Panc1 (cell line): Measurements from ENCODE around the gene ANKRD13D. TPM values are rescaled to one million over a fixed set of nuclear protein-coding genes. Genes with fewer than 3 reads are reported as not detected.

ENCODE experiments used
- ATAC-seq: fragments of 200-7000 bp; cut with Tn5 transposase; 2 replicates; pipeline ENCODE4 v1.9.1; 2020; ENCODE audit warnings: mild to moderate bottlenecking, moderate library complexity
- BruUV-seq: library from RNA; stranded (reverse); fragments of 400-500 nt; replicated peaks from 2 replicates; lab custom pipeline; 2021; lab: Mats Ljungman, UMichigan
- CTCF ChIA-PET: fragments of 300-600 bp; sonication (Branson Sonifier 250); formaldehyde crosslinking; loops from one replicate; lab custom pipeline; 2022; ENCODE audit warnings: antibody characterized with exemption; lab: Charles Lee
- POLR2A ChIA-PET: fragments of 300-600 bp; sonication (Branson Sonifier 250); formaldehyde crosslinking; loops from one replicate; lab custom pipeline; 2022; ENCODE audit warnings: antibody characterized with exemption; lab: Charles Lee
- DNase-seq: peaks from one replicate; pipeline ENCODE4 v3.0.0-alpha.2; 2010; ENCODE audit warnings: low read depth, low spot score
- H3K27ac ChIP-seq: 2 replicates; pipeline ENCODE4 v1.5.1; 2011; ENCODE audit warnings: mild to moderate bottlenecking, low read length, inconsistent platforms
- H3K27me3 ChIP-seq: fragments of 200-500 bp; sonication (Bioruptor generic); 2 replicates; pipeline ENCODE4 v1.6.0; 2014; ENCODE audit warnings: low read length, inconsistent platforms; ENCODE audit not compliant: control insufficient read depth, insufficient read depth
- H3K36me3 ChIP-seq: fragments of 200-500 bp; sonication (Bioruptor generic); 2 replicates; pipeline ENCODE4 v1.5.1; 2014; ENCODE audit warnings: inconsistent platforms, mild to moderate bottlenecking, low read length, moderate library complexity; ENCODE audit not compliant: control insufficient read depth, insufficient read depth
- H3K4me1 ChIP-seq: 2 replicates; pipeline ENCODE4 v1.5.1; 2011; ENCODE audit warnings: inconsistent platforms, mild to moderate bottlenecking, low read length, moderate library complexity; ENCODE audit not compliant: control insufficient read depth, insufficient read depth
- H3K4me3 ChIP-seq, 2 experiments: 2 replicates each; pipeline ENCODE4 v1.5.1; 2011 to 2012; ENCODE audit warnings: low read depth in 2 of 2, low read length in 2 of 2, mild to moderate bottlenecking in 2 of 2, inconsistent platforms in 1 of 2, moderate library complexity in 1 of 2
- H3K9me3 ChIP-seq: fragments of 200-500 bp; sonication (Bioruptor generic); 2 replicates; pipeline ENCODE4 v1.5.1; 2014; ENCODE audit warnings: low read depth, mild to moderate bottlenecking, inconsistent platforms, low read length, moderate library complexity; ENCODE audit not compliant: control insufficient read depth, insufficient read depth
- POLR2AphosphoS5 ChIP-seq: IDR thresholded peaks from 2 replicates; pipeline ENCODE4 v1.6.1; 2012; ENCODE audit warnings: mild to moderate bottlenecking, low read depth, low read length, moderate library complexity
- SIN3A ChIP-seq: IDR thresholded peaks from 2 replicates; pipeline ENCODE4 v1.6.1; 2012; ENCODE audit warnings: low read depth, mild to moderate bottlenecking, low read length, moderate library complexity, borderline replicate concordance; ENCODE audit not compliant: insufficient read depth
- TCF7L2 ChIP-seq: IDR thresholded peaks from 2 replicates; pipeline ENCODE4 v1.6.1; 2011; ENCODE audit warnings: mild to moderate bottlenecking, low read depth, low read length, inconsistent platforms
- in situ Hi-C: cut with HindIII; loops from 2 replicates; pipeline ENCODE4 v1.10.0; 2016; ENCODE audit warnings: low sequenced_read_pairs, low pct_unique_long_range_greater_than_20kb
- intact Hi-C: fragments of 100-400 bp; cut with micrococcal nuclease; formaldehyde crosslinking; loops from one replicate; pipeline ENCODE4 v1.10.0; 2022; ENCODE audit not compliant: unreplicated experiment
- total RNA-seq: library from RNA; stranded (reverse); gene quantifications from one replicate; pipeline ENCODE4 v1.2.1, GENCODE V29; 2021; ENCODE audit not compliant: unreplicated experiment
- TF ChIP-seq, protein P1 (sequence below), 2 experiments: IDR thresholded peaks; 2 replicates each; pipeline ENCODE4 v1.6.1; 2011 to 2012; ENCODE audit warnings: low read depth in 2 of 2, control low read depth in 1 of 2, low read length in 1 of 2, mild to moderate bottlenecking in 1 of 2, moderate library complexity in 1 of 2; ENCODE audit not compliant: insufficient read depth in 1 of 2
- TF ChIP-seq, protein P2 (sequence below): fragments of 450-650 bp; IDR thresholded peaks from 2 replicates; pipeline ENCODE4 v1.5.1; 2017; ENCODE audit warnings: mild to moderate bottlenecking

ANKRD13D gene
- total RNA-seq, 1 experiment from 2014 or later: 76.5 TPM

DNA sequence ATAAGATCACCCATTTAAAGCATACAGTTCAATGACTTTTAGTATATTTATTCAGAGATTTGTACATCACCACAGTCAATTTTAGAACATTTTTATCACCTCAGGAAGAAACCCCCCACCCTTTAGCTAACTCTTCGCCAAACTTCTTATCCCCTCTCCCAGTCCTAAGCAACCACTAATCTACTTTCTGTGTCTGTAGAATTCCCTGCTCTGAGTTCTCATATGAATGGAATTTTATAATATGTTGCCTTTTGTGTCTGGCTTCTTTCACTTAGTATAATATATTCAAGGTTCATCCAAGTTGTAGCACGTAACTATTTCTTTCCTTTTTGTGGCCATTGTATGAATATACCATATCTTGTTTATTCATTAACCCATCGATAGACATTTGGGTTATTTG lies 3.6 kb downstream of the ANKRD13D start:
- TF ChIP-seq, protein P1, sequence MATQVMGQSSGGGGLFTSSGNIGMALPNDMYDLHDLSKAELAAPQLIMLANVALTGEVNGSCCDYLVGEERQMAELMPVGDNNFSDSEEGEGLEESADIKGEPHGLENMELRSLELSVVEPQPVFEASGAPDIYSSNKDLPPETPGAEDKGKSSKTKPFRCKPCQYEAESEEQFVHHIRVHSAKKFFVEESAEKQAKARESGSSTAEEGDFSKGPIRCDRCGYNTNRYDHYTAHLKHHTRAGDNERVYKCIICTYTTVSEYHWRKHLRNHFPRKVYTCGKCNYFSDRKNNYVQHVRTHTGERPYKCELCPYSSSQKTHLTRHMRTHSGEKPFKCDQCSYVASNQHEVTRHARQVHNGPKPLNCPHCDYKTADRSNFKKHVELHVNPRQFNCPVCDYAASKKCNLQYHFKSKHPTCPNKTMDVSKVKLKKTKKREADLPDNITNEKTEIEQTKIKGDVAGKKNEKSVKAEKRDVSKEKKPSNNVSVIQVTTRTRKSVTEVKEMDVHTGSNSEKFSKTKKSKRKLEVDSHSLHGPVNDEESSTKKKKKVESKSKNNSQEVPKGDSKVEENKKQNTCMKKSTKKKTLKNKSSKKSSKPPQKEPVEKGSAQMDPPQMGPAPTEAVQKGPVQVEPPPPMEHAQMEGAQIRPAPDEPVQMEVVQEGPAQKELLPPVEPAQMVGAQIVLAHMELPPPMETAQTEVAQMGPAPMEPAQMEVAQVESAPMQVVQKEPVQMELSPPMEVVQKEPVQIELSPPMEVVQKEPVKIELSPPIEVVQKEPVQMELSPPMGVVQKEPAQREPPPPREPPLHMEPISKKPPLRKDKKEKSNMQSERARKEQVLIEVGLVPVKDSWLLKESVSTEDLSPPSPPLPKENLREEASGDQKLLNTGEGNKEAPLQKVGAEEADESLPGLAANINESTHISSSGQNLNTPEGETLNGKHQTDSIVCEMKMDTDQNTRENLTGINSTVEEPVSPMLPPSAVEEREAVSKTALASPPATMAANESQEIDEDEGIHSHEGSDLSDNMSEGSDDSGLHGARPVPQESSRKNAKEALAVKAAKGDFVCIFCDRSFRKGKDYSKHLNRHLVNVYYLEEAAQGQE (IDR thresholded peaks at IDR 0.05; ENCODE audit: insufficient read depth in 1 of 2, low read depth in 2 of 2, low read length in 1 of 2): no peak
- TF ChIP-seq POLR2AphosphoS5 (no peak), TCF7L2 (no peak), SIN3A (no peak)
- TF ChIP-seq, protein P2, sequence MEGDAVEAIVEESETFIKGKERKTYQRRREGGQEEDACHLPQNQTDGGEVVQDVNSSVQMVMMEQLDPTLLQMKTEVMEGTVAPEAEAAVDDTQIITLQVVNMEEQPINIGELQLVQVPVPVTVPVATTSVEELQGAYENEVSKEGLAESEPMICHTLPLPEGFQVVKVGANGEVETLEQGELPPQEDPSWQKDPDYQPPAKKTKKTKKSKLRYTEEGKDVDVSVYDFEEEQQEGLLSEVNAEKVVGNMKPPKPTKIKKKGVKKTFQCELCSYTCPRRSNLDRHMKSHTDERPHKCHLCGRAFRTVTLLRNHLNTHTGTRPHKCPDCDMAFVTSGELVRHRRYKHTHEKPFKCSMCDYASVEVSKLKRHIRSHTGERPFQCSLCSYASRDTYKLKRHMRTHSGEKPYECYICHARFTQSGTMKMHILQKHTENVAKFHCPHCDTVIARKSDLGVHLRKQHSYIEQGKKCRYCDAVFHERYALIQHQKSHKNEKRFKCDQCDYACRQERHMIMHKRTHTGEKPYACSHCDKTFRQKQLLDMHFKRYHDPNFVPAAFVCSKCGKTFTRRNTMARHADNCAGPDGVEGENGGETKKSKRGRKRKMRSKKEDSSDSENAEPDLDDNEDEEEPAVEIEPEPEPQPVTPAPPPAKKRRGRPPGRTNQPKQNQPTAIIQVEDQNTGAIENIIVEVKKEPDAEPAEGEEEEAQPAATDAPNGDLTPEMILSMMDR: no peak
- no TSS peak for BruUV-seq
- Histone ChIP-seq H3K36me3 (peaks cover 2% of the 10 kb centered on the region; the same call in 1 of the 2 replicates), H3K4me3 (no peak overlapping the region), H3K27me3 (no peaks in the 10 kb centered on the region), H3K4me1 (peaks cover 18% of the 10 kb centered on the region), H3K9me3 (no peaks in the 10 kb centered on the region), H3K27ac (no peak overlapping the region)
- POLR2A ChIA-PET: no interaction called here
- DNase-seq (no peak), ATAC-seq (no peak)
- in situ Hi-C loops (no loop called here), intact Hi-C loops (no loop called here)
- CTCF ChIA-PET: interaction anchor here (1.0 kb wide), 1 partner anchor 30 kb away, joined by 4 read pairs; no protein-coding TSS in a partner anchor

DNA sequence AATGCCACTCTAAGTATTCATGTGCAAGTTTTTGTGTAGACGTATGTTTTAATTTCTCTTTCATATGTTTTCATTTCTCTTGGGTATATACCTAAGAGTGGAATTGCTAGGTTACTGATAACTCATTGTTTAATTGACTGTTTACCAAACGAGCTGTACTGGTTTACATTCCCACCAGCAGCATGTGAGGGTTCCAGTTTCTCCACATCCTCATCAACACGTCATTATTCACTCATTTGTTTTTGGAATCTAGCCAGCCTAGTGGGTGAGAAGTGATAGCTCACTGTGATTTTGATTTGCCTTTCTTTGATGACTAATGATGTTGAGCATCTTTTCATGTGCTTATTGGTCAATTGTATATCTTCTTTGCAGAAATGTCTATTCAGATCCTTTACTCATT lies 4.0 kb downstream of the ANKRD13D start:
- no peak overlapping the region for H3K27ac ChIP-seq
- no peaks in the 10 kb centered on the region for H3K9me3 ChIP-seq
- no peaks in the 10 kb centered on the region for H3K27me3 ChIP-seq
- ChIA-PET CTCF (interaction anchor here (1.0 kb wide), 1 partner anchor 31 kb away, joined by 4 read pairs; no protein-coding TSS in a partner anchor), POLR2A (no interaction called here)
- peaks cover 2% of the 10 kb centered on the region; the same call in 1 of the 2 replicates for H3K36me3 ChIP-seq
- BruUV-seq: TSS peak; percentile 60
- no peak for DNase-seq
- no peak overlapping the region for H3K4me3 ChIP-seq
- in situ Hi-C loops: no loop called here
- ATAC-seq: no peak
- TF ChIP-seq, protein P2: no peak
- TF ChIP-seq POLR2AphosphoS5: no peak
- no peak for TF ChIP-seq SIN3A
- no peak for TF ChIP-seq TCF7L2
- TF ChIP-seq, protein P1 (IDR thresholded peaks at IDR 0.05; ENCODE audit: insufficient read depth in 1 of 2, low read depth in 2 of 2, low read length in 1 of 2): no peak
- intact Hi-C loops: no loop called here
- peaks cover 14% of the 10 kb centered on the region for H3K4me1 ChIP-seq
